IMR-90 (cell line): ENCODE measurements around the gene RPGR. TPM values are rescaled to one million over a fixed set of nuclear protein-coding genes. Genes with fewer than 3 reads are reported as not detected.

Source experiments
- ATAC-seq: fragments of 200-7000 bp; cut with Tn5 transposase; 2 replicates; pipeline ENCODE4 v1.9.1; 2020; ENCODE audit warnings: low read depth, mild to moderate bottlenecking, moderate library complexity
- BruUV-seq: library from RNA; stranded (reverse); fragments of 400-500 nt; replicated peaks from 2 replicates; lab custom pipeline; 2021; lab: Mats Ljungman, UMichigan
- CTCF ChIA-PET: fragments of 300-600 bp; formaldehyde crosslinking; extraction: SDS; loops from one replicate; lab custom pipeline; 2021; ENCODE audit warnings: antibody characterized with exemption; lab: Yijun Ruan, JAX
- POLR2A ChIA-PET: fragments of 300-600 bp; sonication (Branson Sonifier 250); formaldehyde crosslinking; loops from one replicate; lab custom pipeline; 2022; ENCODE audit warnings: antibody characterized with exemption; ENCODE audit not compliant: unreplicated experiment; lab: Charles Lee
- DNase-seq: peaks from one replicate; pipeline ENCODE4 v3.0.0; 2013
- H2AFZ ChIP-seq: replicated peaks from 2 replicates; pipeline ENCODE3; 2013; ENCODE audit warnings: low read length, mild to moderate bottlenecking; ENCODE audit not compliant: poor library complexity
- H2AK5ac ChIP-seq: 2 replicates; pipeline ENCODE4 v1.6.1; 2013; ENCODE audit warnings: low read depth, low read length, inconsistent platforms
- H2AK9ac ChIP-seq: replicated peaks from 2 replicates; pipeline ENCODE3; 2013; ENCODE audit warnings: mild to moderate bottlenecking, low read depth, low read length, moderate library complexity; ENCODE audit not compliant: poor library complexity
- H2BK120ac ChIP-seq: 2 replicates; pipeline ENCODE4 v1.6.1; 2013; ENCODE audit warnings: low read depth, low read length, inconsistent platforms
- H2BK15ac ChIP-seq: 3 replicates; pipeline ENCODE4 v1.6.1; 2013; ENCODE audit warnings: low read depth, low read length, inconsistent platforms
- H2BK20ac ChIP-seq: 2 replicates; pipeline ENCODE4 v1.6.1; 2013; ENCODE audit warnings: low read depth, mild to moderate bottlenecking, inconsistent platforms, low read length, moderate library complexity
- H2BK5ac ChIP-seq: 2 replicates; pipeline ENCODE4 v1.6.1; 2013; ENCODE audit warnings: mild to moderate bottlenecking, low read depth, low read length, inconsistent platforms; ENCODE audit not compliant: poor library complexity, severe bottlenecking
- H3K14ac ChIP-seq: replicated peaks from 2 replicates; pipeline ENCODE4 v1.6.1; 2013; ENCODE audit warnings: low read depth, low read length, inconsistent platforms
- H3K18ac ChIP-seq: 2 replicates; pipeline ENCODE4 v1.6.1; 2013; ENCODE audit warnings: low read depth, low read length, control low read depth
- H3K23ac ChIP-seq: 2 replicates; pipeline ENCODE4 v1.6.1; 2013; ENCODE audit warnings: low read depth, low read length, inconsistent platforms
- H3K27ac ChIP-seq: 2 replicates; pipeline ENCODE4 v1.5.1; 2013; ENCODE audit warnings: mild to moderate bottlenecking, control low read depth, low read length; ENCODE audit not compliant: insufficient read depth
- H3K27me3 ChIP-seq: 2 replicates; pipeline ENCODE4 v1.6.1; 2013; ENCODE audit warnings: low read length; ENCODE audit not compliant: control insufficient read depth, insufficient read depth
- H3K36me3 ChIP-seq: 2 replicates; pipeline ENCODE4 v1.6.1; 2013; ENCODE audit warnings: low read length, mixed read lengths; ENCODE audit not compliant: control insufficient read depth, insufficient read depth
- H3K4ac ChIP-seq: 2 replicates; pipeline ENCODE4 v1.6.1; 2013; ENCODE audit warnings: low read depth, low read length, inconsistent platforms
- H3K4me1 ChIP-seq: 2 replicates; pipeline ENCODE4 v1.6.1; 2013; ENCODE audit warnings: low read length, mixed read lengths; ENCODE audit not compliant: control insufficient read depth, insufficient read depth
- H3K4me2 ChIP-seq: 2 replicates; pipeline ENCODE4 v1.6.1; 2013; ENCODE audit warnings: low read depth, mild to moderate bottlenecking, control low read depth, low read length, moderate library complexity
- H3K4me3 ChIP-seq: 2 replicates; pipeline ENCODE4 v1.5.1; 2013; ENCODE audit warnings: low read depth, mild to moderate bottlenecking, control low read depth, low read length, moderate library complexity; ENCODE audit not compliant: insufficient read depth
- H3K56ac ChIP-seq: 2 replicates; pipeline ENCODE4 v1.6.1; 2013; ENCODE audit warnings: low read length, inconsistent platforms; ENCODE audit not compliant: insufficient read depth; ENCODE audit errors: extremely low read depth
- H3K79me1 ChIP-seq, 2 experiments: 2 replicates each; pipeline ENCODE4 v1.6.1; 2013; ENCODE audit warnings: low read length in 2 of 2, inconsistent platforms in 1 of 2, low read depth in 1 of 2
- H3K9ac ChIP-seq: 2 replicates; pipeline ENCODE4 v1.6.1; 2013; ENCODE audit warnings: low read depth, low read length, control low read depth
- H3K9me1 ChIP-seq: 2 replicates; pipeline ENCODE4 v1.6.1; 2013; ENCODE audit warnings: low read length, inconsistent platforms; ENCODE audit not compliant: insufficient read depth
- H3K9me3 ChIP-seq: 2 replicates; pipeline ENCODE4 v1.6.1; 2013; ENCODE audit warnings: low read length; ENCODE audit not compliant: control insufficient read depth, insufficient read depth
- H4K20me1 ChIP-seq: 2 replicates; pipeline ENCODE4 v1.6.1; 2013; ENCODE audit warnings: low read length, inconsistent platforms; ENCODE audit not compliant: insufficient read depth
- H4K5ac ChIP-seq: 2 replicates; pipeline ENCODE4 v1.6.1; 2013; ENCODE audit warnings: mild to moderate bottlenecking, low read depth, low read length, control low read depth
- H4K8ac ChIP-seq, 2 experiments: 2 replicates each; pipeline ENCODE4 v1.6.1; 2013; ENCODE audit warnings: low read depth in 2 of 2, low read length in 2 of 2, control low read depth in 1 of 2, inconsistent platforms in 1 of 2
- H4K91ac ChIP-seq: 2 replicates; pipeline ENCODE4 v1.6.1; 2013; ENCODE audit warnings: low read depth, low read length, inconsistent platforms; ENCODE audit not compliant: insufficient read depth
- CEBPB ChIP-seq: IDR thresholded peaks from 2 replicates; pipeline ENCODE4 v1.6.1; 2012; ENCODE audit warnings: low read depth, low read length, improper control_type of control experiment
- CHD1 ChIP-seq: IDR thresholded peaks from 2 replicates; pipeline ENCODE4 v1.6.1; 2012; ENCODE audit warnings: low read depth, low read length, improper control_type of control experiment
- ELK1 ChIP-seq: fragments of 150-350 bp; IDR thresholded peaks from 2 replicates; pipeline ENCODE4 v1.6.1; 2016; ENCODE audit warnings: low read depth, mild to moderate bottlenecking, low read length, moderate library complexity, borderline replicate concordance
- MAFK ChIP-seq: IDR thresholded peaks from 2 replicates; pipeline ENCODE4 v1.6.1; 2012; ENCODE audit warnings: low read depth, low read length, improper control_type of control experiment
- MAZ ChIP-seq: IDR thresholded peaks from 2 replicates; pipeline ENCODE4 v1.6.1; 2012; ENCODE audit warnings: low read depth, mild to moderate bottlenecking, low read length, improper control_type of control experiment, moderate library complexity, borderline replicate concordance
- MXI1 ChIP-seq: IDR thresholded peaks from 2 replicates; pipeline ENCODE4 v1.6.1; 2012; ENCODE audit warnings: low read depth, mild to moderate bottlenecking, low read length, moderate library complexity, borderline replicate concordance
- NFE2L2 ChIP-seq: fragments of 150-350 bp; IDR thresholded peaks from 2 replicates; pipeline ENCODE4 v1.6.1; 2016; ENCODE audit warnings: low read depth, mild to moderate bottlenecking, low read length
- RAD21 ChIP-seq: IDR thresholded peaks from 2 replicates; pipeline ENCODE4 v1.6.1; 2012; ENCODE audit warnings: low read length, improper control_type of control experiment
- RCOR1 ChIP-seq: IDR thresholded peaks from 2 replicates; pipeline ENCODE4 v1.6.1; 2012; ENCODE audit warnings: mild to moderate bottlenecking, low read length, improper control_type of control experiment; ENCODE audit not compliant: insufficient replicate concordance
- SMC3 ChIP-seq: fragments of 150-350 bp; IDR thresholded peaks from 2 replicates; pipeline ENCODE4 v1.6.1; 2016; ENCODE audit warnings: low read depth, mild to moderate bottlenecking, antibody characterized with exemption, low read length, moderate library complexity
- WGBS, 2 experiments: methylation state at CpG; one replicate each; pipeline versions ENCODE4 v1.1.5 to v1.1.7; 2013; ENCODE audit warnings: missing lambda C conversion rate in 2 of 2; ENCODE audit not compliant: insufficient read length in 1 of 2; ENCODE audit errors: extremely low coverage in 2 of 2; 5-methylcytosine and 5-hydroxymethylcytosine counted together
- dilution Hi-C: fragments of 300-500 bp; cut with HindIII; formaldehyde crosslinking; loops from one replicate; pipeline ENCODE4 v1.14.3; 2018; ENCODE audit warnings: low sequenced_read_pairs; ENCODE audit not compliant: unreplicated experiment
- in situ Hi-C: fragments of 300-500 bp; cut with MboI; formaldehyde crosslinking; loops from 3 replicates; pipeline ENCODE4 v1.14.3; 2019; ENCODE audit warnings: low sequenced_read_pairs, inconsistent platforms, mixed read lengths
- intact Hi-C: fragments of 100-400 bp; cut with micrococcal nuclease; formaldehyde crosslinking; loops from 2 replicates; pipeline ENCODE4 v1.10.0; 2022
- polyA plus RNA-seq, 3 experiments: library from polyadenylated mRNA; depleted of rRNA; stranded (reverse); fragments of >200 nt; gene quantifications; 2 replicates each; pipeline ENCODE4 v1.2.3, GENCODE V29; 2012; ENCODE audit warnings: low replicate concordance in 1 of 3
- total RNA-seq: library from RNA; depleted of rRNA; stranded (reverse); fragments of >200 nt; gene quantifications from 2 replicates; pipeline ENCODE4 v1.2.3, GENCODE V29; 2012
- TF ChIP-seq, protein P1 (sequence below): conservative IDR thresholded peaks from 2 replicates; pipeline ENCODE4 v1.5.1; 2012; ENCODE audit warnings: mild to moderate bottlenecking, low read depth, low read length, improper control_type of control experiment

Gene RPGR
- total and polyA plus RNA-seq, 2 of the 4 experiments (the other 2 are of a cell fraction) = 2.2 to 3.8 TPM

GRCh38 chrX:38305971-38306370, 21.3 kb downstream of the RPGR start:
- Histone ChIP-seq H4K20me1 (no peaks in the 10 kb centered on the region), H3K4me2 (no peak overlapping the region), H3K23ac (no peak overlapping the region), H2AK5ac (no peak overlapping the region), H3K56ac (no peak overlapping the region), H3K9me1 (no peaks in the 10 kb centered on the region), H2BK20ac (no peak overlapping the region), H2AFZ (no peak overlapping the region), H3K14ac (no peak overlapping the region), H3K27ac (no peak overlapping the region), H3K18ac (no peak overlapping the region), H4K5ac (no peak overlapping the region), H2AK9ac (no peak overlapping the region), H4K8ac (no peak overlapping the region), H3K9ac (no peak overlapping the region), H2BK15ac (no peak overlapping the region), H3K4me3 (no peak overlapping the region), H2BK5ac (no peak overlapping the region), H4K91ac (no peak overlapping the region), H2BK120ac (no peak overlapping the region), H3K9me3 (no peaks in the 10 kb centered on the region), H3K79me1 (no peaks in the 10 kb centered on the region), H3K36me3 (no peaks in the 10 kb centered on the region), H3K4ac (no peak overlapping the region), H3K4me1 (no peaks in the 10 kb centered on the region), H3K27me3 (no peaks in the 10 kb centered on the region)
- no peak for DNase-seq
- no TSS peak for BruUV-seq
- no CpG with 5 or more reads among the region's 3 CpGs for WGBS, 2 experiments
- dilution Hi-C loops (no loop called here), intact Hi-C loops (no loop called here), in situ Hi-C loops (no loop called here)
- no peak for TF ChIP-seq RAD21
- TF ChIP-seq SMC3 = no peak
- TF ChIP-seq CHD1 = no peak
- TF ChIP-seq MAFK = no peak
- TF ChIP-seq RCOR1 = no peak
- TF ChIP-seq MAZ = no peak
- TF ChIP-seq CEBPB = no peak
- no peak for TF ChIP-seq NFE2L2
- TF ChIP-seq ELK1 = no peak
- TF ChIP-seq, protein P1, sequence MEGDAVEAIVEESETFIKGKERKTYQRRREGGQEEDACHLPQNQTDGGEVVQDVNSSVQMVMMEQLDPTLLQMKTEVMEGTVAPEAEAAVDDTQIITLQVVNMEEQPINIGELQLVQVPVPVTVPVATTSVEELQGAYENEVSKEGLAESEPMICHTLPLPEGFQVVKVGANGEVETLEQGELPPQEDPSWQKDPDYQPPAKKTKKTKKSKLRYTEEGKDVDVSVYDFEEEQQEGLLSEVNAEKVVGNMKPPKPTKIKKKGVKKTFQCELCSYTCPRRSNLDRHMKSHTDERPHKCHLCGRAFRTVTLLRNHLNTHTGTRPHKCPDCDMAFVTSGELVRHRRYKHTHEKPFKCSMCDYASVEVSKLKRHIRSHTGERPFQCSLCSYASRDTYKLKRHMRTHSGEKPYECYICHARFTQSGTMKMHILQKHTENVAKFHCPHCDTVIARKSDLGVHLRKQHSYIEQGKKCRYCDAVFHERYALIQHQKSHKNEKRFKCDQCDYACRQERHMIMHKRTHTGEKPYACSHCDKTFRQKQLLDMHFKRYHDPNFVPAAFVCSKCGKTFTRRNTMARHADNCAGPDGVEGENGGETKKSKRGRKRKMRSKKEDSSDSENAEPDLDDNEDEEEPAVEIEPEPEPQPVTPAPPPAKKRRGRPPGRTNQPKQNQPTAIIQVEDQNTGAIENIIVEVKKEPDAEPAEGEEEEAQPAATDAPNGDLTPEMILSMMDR = no peak
- no peak for TF ChIP-seq MXI1
- POLR2A ChIA-PET = no interaction called here
- CTCF ChIA-PET = interaction anchor here (0.7 kb wide), 1 partner anchor 28 kb away, joined by 3 read pairs; no protein-coding TSS in a partner anchor
- ATAC-seq = no peak
